Peyer's patch (tissue), 4 donors: Measurements from ENCODE around the gene PAK6. TPM values are rescaled to one million over a fixed set of nuclear protein-coding genes. Genes with fewer than 3 reads are reported as not detected.

Source experiments
- DNase-seq, 3 donors: peaks; one replicate each; pipeline ENCODE4 v3.0.0-alpha.2; 2017 to 2019
- H3K27ac ChIP-seq, 4 donors: fragments of 200-600 bp; sonication (generic); one replicate each; pipeline ENCODE4 v1.5.1; 2016 to 2019
- H3K27me3 ChIP-seq, 2 donors: fragments of 200-600 bp; sonication (generic); one replicate each; pipeline ENCODE4 v1.5.1; 2019
- H3K36me3 ChIP-seq, 3 donors: fragments of 200-600 bp; sonication (generic); one replicate each; pipeline ENCODE4 v1.5.1; 2016 to 2019
- H3K4me1 ChIP-seq, 4 donors: fragments of 200-600 bp; sonication (generic); one replicate each; pipeline ENCODE4 v1.5.1; 2016 to 2019
- H3K4me3 ChIP-seq, 4 donors: fragments of 200-600 bp; sonication (generic); 1 replicate in 3 of 4; 2 replicates in 1 of 4; pipeline ENCODE4 v1.5.1; 2016 to 2019; ENCODE audit warnings: mild to moderate bottlenecking in 1 of 4
- H3K9me3 ChIP-seq, 4 donors: fragments of 200-600 bp; sonication (generic); one replicate each; pipeline ENCODE4 v1.5.1; 2016 to 2019; ENCODE audit warnings: mild to moderate bottlenecking in 1 of 4
- CTCF ChIP-seq, 6 experiments: fragments of 450-650 bp in 4 of 6; fragments of 200-600 bp in 2 of 6; sonication (generic) in 1 of 6; IDR thresholded peaks; one replicate each; pipeline ENCODE4 v1.5.1; 2017 to 2019; ENCODE audit warnings: antibody characterized with exemption in 6 of 6, mild to moderate bottlenecking in 3 of 6, moderate library complexity in 1 of 6
- POLR2A ChIP-seq, 2 donors: fragments of 450-650 bp; IDR thresholded peaks; one replicate each; pipeline ENCODE4 v1.5.1; 2017; ENCODE audit warnings: antibody characterized with exemption in 2 of 2, mild to moderate bottlenecking in 2 of 2, moderate library complexity in 2 of 2
- total RNA-seq, 4 donors: library from RNA; depleted of rRNA; stranded (reverse); fragments of >200 nt; gene quantifications; one replicate each; pipeline ENCODE4 v1.1.0, GENCODE V29; 2016

Gene PAK6
- total RNA-seq, 4 donors from 2014 or later = 3.3 to 4.7 TPM; not detected in 2

GRCh38 chr15:40239404-40239692 lies 485 bp downstream of the PAK6 start:
- Histone ChIP-seq H3K4me1 (peaks cover 0 to 9% (median 4%) of the 10 kb centered on the region in 4 donors), H3K27ac (no peak overlapping the region), H3K36me3 (no peaks in the 10 kb centered on the region), H3K27me3 (no peaks in the 10 kb centered on the region), H3K9me3 (no peaks in the 10 kb centered on the region), H3K4me3 (peak overlapping the region; percentile 10 to 44 (median 36))
- DNase-seq = no peak
- TF ChIP-seq POLR2A (IDR thresholded peaks at IDR 0.05) (no peak), CTCF (IDR thresholded peaks at IDR 0.05) (no peak)

DNA sequence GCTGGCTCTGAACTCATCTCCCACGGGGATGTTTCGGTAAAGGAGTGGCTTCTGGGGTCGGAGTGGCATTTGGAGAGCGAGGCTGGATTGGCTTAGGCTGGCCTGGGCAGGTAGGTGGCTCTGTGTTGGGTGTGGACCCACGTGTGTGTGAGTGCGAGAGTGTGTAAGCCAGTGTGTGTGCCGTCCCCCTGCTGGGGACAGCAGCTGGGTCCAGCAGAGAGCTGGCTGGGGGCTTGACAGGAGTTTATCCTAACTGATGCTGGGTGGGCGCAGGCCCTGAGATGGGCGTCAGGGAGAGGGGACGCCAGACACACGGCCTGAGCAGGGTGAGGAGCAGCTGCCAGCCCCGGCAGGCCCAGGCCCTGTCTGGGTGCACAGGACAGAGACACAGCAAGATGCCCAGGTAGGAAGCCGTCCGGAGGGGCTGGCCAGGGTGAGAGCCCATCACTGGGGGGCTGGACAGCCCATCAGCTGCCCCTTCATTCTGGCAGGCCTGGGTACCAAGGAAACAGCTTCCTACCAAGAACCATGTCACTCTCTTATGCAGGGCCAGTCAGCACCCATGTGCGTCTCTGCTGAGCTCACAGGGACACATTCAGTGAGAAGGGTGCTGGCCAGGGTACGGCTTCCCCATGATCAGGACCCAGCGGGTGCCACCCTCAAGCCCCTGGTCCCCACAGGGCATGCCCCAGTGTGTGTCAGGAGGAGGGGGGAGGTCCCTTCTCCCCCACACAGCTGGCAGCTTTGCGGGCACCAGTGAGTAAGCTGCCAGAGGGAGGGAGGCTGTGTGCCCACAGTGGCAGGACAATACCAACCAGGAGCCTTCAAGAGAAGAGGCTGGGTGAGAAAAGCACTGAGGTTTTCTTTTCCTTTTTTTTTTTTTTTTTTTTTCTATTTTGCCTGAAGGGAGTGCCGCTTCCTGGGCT lies 1.1 kb downstream of the PAK6 start:
- Histone ChIP-seq H3K27me3 (no peaks in the 10 kb centered on the region), H3K4me1 (peaks cover 0 to 9% (median 4%) of the 10 kb centered on the region in 4 donors), H3K4me3 (no peak overlapping the region), H3K27ac (no peak overlapping the region), H3K9me3 (no peaks in the 10 kb centered on the region), H3K36me3 (no peaks in the 10 kb centered on the region)
- DNase-seq = peak; percentile 8 to 42 (median 38)
- TF ChIP-seq POLR2A (IDR thresholded peaks at IDR 0.05) = no peak
- TF ChIP-seq CTCF (IDR thresholded peaks at IDR 0.05) = no peak

DNA sequence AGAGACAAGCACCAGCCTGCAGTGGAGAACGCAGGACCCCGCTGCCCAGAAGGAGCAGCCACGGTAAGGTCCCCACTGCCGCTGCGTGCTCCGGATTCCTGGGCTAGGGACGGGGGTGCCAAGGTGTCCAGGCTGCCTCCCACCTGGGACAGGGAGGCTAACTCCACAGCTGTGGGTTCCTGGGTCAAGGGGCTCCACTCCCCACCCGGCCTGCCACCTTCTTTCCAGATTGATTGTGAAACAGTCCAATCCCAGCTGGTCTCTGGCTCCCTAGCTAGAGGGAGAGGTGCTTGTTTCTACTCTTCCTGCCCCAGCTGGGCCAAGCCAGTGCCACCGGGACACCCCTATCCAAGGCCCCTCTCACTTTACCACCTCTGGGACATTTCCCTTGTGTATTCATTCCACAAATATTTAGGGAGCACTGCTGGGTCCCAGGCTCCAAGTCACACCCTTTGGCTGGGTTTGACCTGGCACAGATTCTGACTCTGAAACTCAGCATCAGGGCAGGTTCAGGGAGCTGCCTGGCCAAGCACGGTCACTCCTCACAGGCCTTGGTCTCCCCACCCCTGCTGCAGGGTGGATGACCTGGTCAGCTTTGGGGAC lies 1.9 kb downstream of the PAK6 start:
- Histone ChIP-seq H3K4me3 (no peak overlapping the region), H3K27ac (no peak overlapping the region), H3K27me3 (no peaks in the 10 kb centered on the region), H3K36me3 (no peaks in the 10 kb centered on the region), H3K9me3 (no peaks in the 10 kb centered on the region), H3K4me1 (peaks cover 0 to 9% (median 4%) of the 10 kb centered on the region in 4 donors)
- DNase-seq = peak in 2 of 3 donors; percentile 13 to 42
- no peak for TF ChIP-seq POLR2A (IDR thresholded peaks at IDR 0.05)
- TF ChIP-seq CTCF (IDR thresholded peaks at IDR 0.05) = no peak

GRCh38 chr15:40241269-40242212 lies 2.7 kb downstream of the PAK6 start:
- H3K27ac ChIP-seq = no peak overlapping the region
- no peaks in the 10 kb centered on the region for H3K9me3 ChIP-seq
- peak; percentile 8 to 43 (median 36) for DNase-seq
- H3K4me1 ChIP-seq = peaks cover 0 to 9% (median 4%) of the 10 kb centered on the region in 4 donors
- no peaks in the 10 kb centered on the region for H3K36me3 ChIP-seq
- TF ChIP-seq POLR2A (IDR thresholded peaks at IDR 0.05) (no peak), CTCF (IDR thresholded peaks at IDR 0.05) (no peak)
- H3K4me3 ChIP-seq = no peak overlapping the region
- H3K27me3 ChIP-seq = no peaks in the 10 kb centered on the region

GRCh38 chr15:40242213-40242599 lies 3.3 kb downstream of the PAK6 start:
- TF ChIP-seq POLR2A (IDR thresholded peaks at IDR 0.05) = no peak
- TF ChIP-seq CTCF (IDR thresholded peaks at IDR 0.05) = no peak
- no peaks in the 10 kb centered on the region for H3K27me3 ChIP-seq
- H3K9me3 ChIP-seq = no peaks in the 10 kb centered on the region

More at GRCh38 chr15:40242213-40242599, 3.3 kb downstream of the PAK6 start:
- Histone ChIP-seq H3K27ac (no peak overlapping the region), H3K4me3 (no peak overlapping the region), H3K4me1 (peaks cover 0 to 9% (median 4%) of the 10 kb centered on the region in 4 donors), H3K36me3 (no peaks in the 10 kb centered on the region)
- peak in 2 of 3 donors; percentile 40 to 41 for DNase-seq
